ENCODE data around the gene CCDC38.

CCDC38 gene

DNA sequence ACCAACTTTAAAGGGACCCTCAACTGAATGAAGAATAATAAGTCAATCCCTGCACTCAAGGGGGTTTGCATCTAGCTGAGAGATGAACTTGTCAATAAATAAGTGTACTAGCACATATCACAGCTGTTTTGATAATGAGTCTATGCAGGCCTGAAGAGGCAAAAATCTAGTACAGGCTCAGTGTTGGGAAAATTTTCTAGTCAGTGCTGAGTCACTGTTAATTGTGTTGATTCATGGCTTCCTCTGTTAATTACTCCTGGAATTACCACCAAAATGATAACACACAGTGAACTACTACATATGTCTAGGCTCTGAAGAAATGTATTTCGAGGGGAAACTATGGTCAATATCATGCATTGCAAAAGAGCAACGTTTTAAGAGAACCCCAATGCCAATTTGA lies 64.8 kb downstream of the CCDC38 start:
- H2BK15ac ChIP-seq (replicated peaks; ENCODE audit: low read depth) = no peak overlapping the region
- H2AK5ac ChIP-seq (ENCODE audit: low read length) = no peak overlapping the region
- H3K4me3 ChIP-seq (ENCODE audit: low read length) = no peak overlapping the region
- no peaks in the 10 kb centered on the region for H3K79me2 ChIP-seq (ENCODE audit: control insufficient read depth, insufficient read depth, low read length)
- H3K23ac ChIP-seq (ENCODE audit: low read length) = no peak overlapping the region
- no peak overlapping the region for H3K18ac ChIP-seq (ENCODE audit: low read length)
- no peak overlapping the region for H4K5ac ChIP-seq (ENCODE audit: low read length)
- H3K27ac ChIP-seq (ENCODE audit: low read depth, low read length) = no peak overlapping the region
- H4K8ac ChIP-seq (ENCODE audit: low read depth, low read length) = no peak overlapping the region
- H2BK5ac ChIP-seq (ENCODE audit: low read length) = no peak overlapping the region
- H3K27me3 ChIP-seq (ENCODE audit: insufficient read depth, low read length, poor library complexity) = no peaks in the 10 kb centered on the region
- no peak for DNase-seq
- H3K36me3 ChIP-seq (ENCODE audit: control insufficient read depth, insufficient read depth, low read length) = no peaks in the 10 kb centered on the region
- WGBS (ENCODE audit: extremely low coverage, insufficient coverage, low lambda C conversion rate) = no CpG with 5 or more reads among the region's 2 CpGs
- H3K79me1 ChIP-seq (ENCODE audit: low read length) = no peaks in the 10 kb centered on the region
- H3K56ac ChIP-seq (ENCODE audit: low read length) = no peak overlapping the region
- no peak overlapping the region for H2BK120ac ChIP-seq (ENCODE audit: low read depth, low read length)
- no peak overlapping the region for H3K4ac ChIP-seq (ENCODE audit: low read depth, low read length)
- no peak overlapping the region for H3K4me2 ChIP-seq (ENCODE audit: low read length)
- no peak overlapping the region for H3K9ac ChIP-seq (ENCODE audit: low read length)
- no peaks in the 10 kb centered on the region for H3K4me1 ChIP-seq (ENCODE audit: control insufficient read depth, low read depth, low read length)

DNA sequence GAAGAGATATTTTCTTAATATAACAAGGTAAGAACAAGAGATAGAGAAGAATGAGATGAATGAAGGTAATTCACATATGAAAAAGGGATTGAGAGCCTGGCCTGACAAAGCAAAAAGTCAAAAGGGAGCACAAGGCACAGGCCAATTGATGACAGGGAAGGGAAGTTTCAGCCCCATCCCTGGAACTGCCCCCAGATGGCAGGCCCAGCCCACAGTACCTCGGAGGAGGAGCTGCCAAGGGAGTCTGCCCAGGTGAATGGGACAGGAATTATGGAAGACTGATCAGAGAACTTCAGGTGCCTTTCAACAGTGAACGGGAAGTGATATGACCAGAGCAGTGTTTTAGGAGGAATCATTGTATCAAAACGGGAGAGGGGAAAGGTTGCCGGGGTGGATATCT lies 68.0 kb downstream of the CCDC38 start:
- Histone ChIP-seq H2AK5ac (ENCODE audit: low read length) (no peak overlapping the region), H3K18ac (ENCODE audit: low read length) (no peak overlapping the region), H2BK120ac (ENCODE audit: low read depth, low read length) (no peak overlapping the region), H3K9ac (ENCODE audit: low read length) (no peak overlapping the region), H2BK5ac (ENCODE audit: low read length) (no peak overlapping the region), H3K4me1 (ENCODE audit: control insufficient read depth, low read depth, low read length) (no peaks in the 10 kb centered on the region), H3K4me2 (ENCODE audit: low read length) (no peak overlapping the region), H3K79me1 (ENCODE audit: low read length) (no peaks in the 10 kb centered on the region), H4K5ac (ENCODE audit: low read length) (no peak overlapping the region), H3K36me3 (ENCODE audit: control insufficient read depth, insufficient read depth, low read length) (no peaks in the 10 kb centered on the region), H3K23ac (ENCODE audit: low read length) (no peak overlapping the region), H3K4me3 (ENCODE audit: low read length) (no peak overlapping the region), H2BK15ac (replicated peaks; ENCODE audit: low read depth) (no peak overlapping the region), H3K56ac (ENCODE audit: low read length) (no peak overlapping the region), H3K27ac (ENCODE audit: low read depth, low read length) (no peak overlapping the region), H3K79me2 (ENCODE audit: control insufficient read depth, insufficient read depth, low read length) (no peaks in the 10 kb centered on the region), H3K27me3 (ENCODE audit: insufficient read depth, low read length, poor library complexity) (no peaks in the 10 kb centered on the region), H3K4ac (ENCODE audit: low read depth, low read length) (no peak overlapping the region), H4K8ac (ENCODE audit: low read depth, low read length) (no peak overlapping the region)
- WGBS (ENCODE audit: extremely low coverage, insufficient coverage, low lambda C conversion rate) = no CpG with 5 or more reads among the region's 4 CpGs
- peak; percentile 21 for DNase-seq

DNA sequence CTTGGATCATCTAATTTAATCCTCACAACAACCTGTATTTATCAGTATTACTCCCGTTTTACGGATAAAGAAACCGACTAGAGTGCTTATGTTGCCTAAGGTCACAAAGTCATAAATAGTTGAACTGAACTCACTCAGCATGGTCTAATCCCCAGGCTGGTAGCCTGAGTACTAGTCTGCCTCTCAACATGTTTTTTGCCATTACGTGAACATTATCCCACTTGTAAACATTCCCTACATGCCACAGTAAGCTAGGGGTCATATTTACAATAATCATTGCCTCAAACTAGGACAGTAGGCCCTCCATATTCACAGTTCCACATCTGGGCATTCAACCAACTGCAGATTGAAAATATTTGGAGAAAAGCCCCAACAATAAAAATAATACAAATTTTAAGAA lies 71.5 kb downstream of the CCDC38 start:
- no peak overlapping the region for H3K4me2 ChIP-seq (ENCODE audit: low read length)
- H4K5ac ChIP-seq (ENCODE audit: low read length) = no peak overlapping the region
- peaks cover 2% of the 10 kb centered on the region for H3K79me1 ChIP-seq (ENCODE audit: low read length)
- no peak overlapping the region for H2BK15ac ChIP-seq (replicated peaks; ENCODE audit: low read depth)
- H3K36me3 ChIP-seq (ENCODE audit: control insufficient read depth, insufficient read depth, low read length) = no peaks in the 10 kb centered on the region
- H3K9ac ChIP-seq (ENCODE audit: low read length) = no peak overlapping the region
- H3K18ac ChIP-seq (ENCODE audit: low read length) = no peak overlapping the region
- H2AK5ac ChIP-seq (ENCODE audit: low read length) = no peak overlapping the region
- WGBS (ENCODE audit: extremely low coverage, insufficient coverage, low lambda C conversion rate) = no CpG with 5 or more reads among the region's 4 CpGs
- no peak overlapping the region for H3K23ac ChIP-seq (ENCODE audit: low read length)
- H4K8ac ChIP-seq (ENCODE audit: low read depth, low read length) = no peak overlapping the region
- no peak overlapping the region for H2BK120ac ChIP-seq (ENCODE audit: low read depth, low read length)
- H3K27me3 ChIP-seq (ENCODE audit: insufficient read depth, low read length, poor library complexity) = no peaks in the 10 kb centered on the region
- H3K4ac ChIP-seq (ENCODE audit: low read depth, low read length) = no peak overlapping the region
- H3K4me1 ChIP-seq (ENCODE audit: control insufficient read depth, low read depth, low read length) = no peaks in the 10 kb centered on the region
- H3K4me3 ChIP-seq (ENCODE audit: low read length) = no peak overlapping the region
- H3K27ac ChIP-seq (ENCODE audit: low read depth, low read length) = no peak overlapping the region
- no peak overlapping the region for H3K56ac ChIP-seq (ENCODE audit: low read length)
- no peaks in the 10 kb centered on the region for H3K79me2 ChIP-seq (ENCODE audit: control insufficient read depth, insufficient read depth, low read length)
- no peak for DNase-seq
- no peak overlapping the region for H2BK5ac ChIP-seq (ENCODE audit: low read length)

DNA sequence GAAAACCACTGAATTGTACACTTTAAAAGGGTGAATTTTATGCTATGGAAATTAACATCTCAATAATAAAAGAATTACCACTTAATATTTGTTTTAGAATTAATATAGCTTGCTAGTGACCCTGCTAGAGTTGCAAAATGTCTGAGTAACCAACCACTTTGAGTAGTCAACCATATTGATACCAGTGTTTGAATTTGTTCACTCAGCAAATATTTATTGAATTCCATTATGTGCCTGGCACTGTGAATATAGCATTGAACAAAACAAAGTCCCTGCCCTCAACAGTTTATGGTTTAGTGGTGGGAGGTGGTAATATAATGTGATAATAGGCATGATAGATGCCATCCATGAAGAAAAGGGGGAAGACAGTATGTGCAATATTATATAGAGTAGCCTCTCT lies 79.1 kb downstream of the CCDC38 start:
- Histone ChIP-seq H2BK120ac (ENCODE audit: low read depth, low read length) (no peak overlapping the region), H3K56ac (ENCODE audit: low read length) (no peak overlapping the region), H3K23ac (ENCODE audit: low read length) (no peak overlapping the region), H3K27me3 (ENCODE audit: insufficient read depth, low read length, poor library complexity) (no peaks in the 10 kb centered on the region), H3K4me3 (ENCODE audit: low read length) (no peak overlapping the region), H2BK5ac (ENCODE audit: low read length) (no peak overlapping the region), H4K8ac (ENCODE audit: low read depth, low read length) (no peak overlapping the region), H3K9ac (ENCODE audit: low read length) (no peak overlapping the region), H3K4me1 (ENCODE audit: control insufficient read depth, low read depth, low read length) (peaks cover 4% of the 10 kb centered on the region), H3K36me3 (ENCODE audit: control insufficient read depth, insufficient read depth, low read length) (peaks cover 4% of the 10 kb centered on the region), H3K79me1 (ENCODE audit: low read length) (peaks cover 10% of the 10 kb centered on the region), H4K5ac (ENCODE audit: low read length) (no peak overlapping the region), H2BK15ac (replicated peaks; ENCODE audit: low read depth) (no peak overlapping the region), H3K4ac (ENCODE audit: low read depth, low read length) (no peak overlapping the region), H3K4me2 (ENCODE audit: low read length) (no peak overlapping the region), H3K18ac (ENCODE audit: low read length) (no peak overlapping the region), H3K27ac (ENCODE audit: low read depth, low read length) (no peak overlapping the region), H3K79me2 (ENCODE audit: control insufficient read depth, insufficient read depth, low read length) (peaks cover 44% of the 10 kb centered on the region), H2AK5ac (ENCODE audit: low read length) (no peak overlapping the region)
- no peak for DNase-seq

DNA sequence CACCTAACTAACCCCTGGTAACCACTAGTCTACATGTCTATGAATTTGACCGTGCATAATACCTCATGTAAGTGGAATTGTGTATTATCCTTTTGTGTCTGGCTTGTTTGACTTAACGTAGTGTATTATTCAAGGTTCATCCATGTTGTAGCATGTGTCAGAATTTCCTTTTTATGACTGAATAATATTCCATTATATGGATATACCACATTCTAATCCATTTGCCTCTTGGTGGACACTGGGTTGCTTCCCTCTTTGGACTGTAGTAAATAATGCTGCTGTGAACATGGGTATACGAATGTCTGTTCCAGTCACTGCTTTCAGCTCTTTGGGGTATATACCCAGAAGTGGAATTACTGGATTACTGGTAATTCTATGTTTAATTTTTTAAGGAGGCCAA lies 80.4 kb downstream of the CCDC38 start:
- Histone ChIP-seq H3K36me3 (ENCODE audit: control insufficient read depth, insufficient read depth, low read length) (peaks cover 4% of the 10 kb centered on the region), H2AK5ac (ENCODE audit: low read length) (no peak overlapping the region), H3K56ac (ENCODE audit: low read length) (no peak overlapping the region), H3K18ac (ENCODE audit: low read length) (no peak overlapping the region), H3K27ac (ENCODE audit: low read depth, low read length) (no peak overlapping the region), H3K23ac (ENCODE audit: low read length) (no peak overlapping the region), H2BK15ac (replicated peaks; ENCODE audit: low read depth) (no peak overlapping the region), H3K9ac (ENCODE audit: low read length) (no peak overlapping the region), H2BK5ac (ENCODE audit: low read length) (no peak overlapping the region), H3K4me1 (ENCODE audit: control insufficient read depth, low read depth, low read length) (peaks cover 9% of the 10 kb centered on the region), H3K4me2 (ENCODE audit: low read length) (no peak overlapping the region), H3K79me2 (ENCODE audit: control insufficient read depth, insufficient read depth, low read length) (peaks cover 44% of the 10 kb centered on the region), H3K4me3 (ENCODE audit: low read length) (no peak overlapping the region), H2BK120ac (ENCODE audit: low read depth, low read length) (no peak overlapping the region), H3K27me3 (ENCODE audit: insufficient read depth, low read length, poor library complexity) (no peaks in the 10 kb centered on the region), H3K4ac (ENCODE audit: low read depth, low read length) (no peak overlapping the region), H3K79me1 (ENCODE audit: low read length) (peaks cover 10% of the 10 kb centered on the region), H4K5ac (ENCODE audit: low read length) (no peak overlapping the region), H4K8ac (ENCODE audit: low read depth, low read length) (no peak overlapping the region)
- no CpG with 5 or more reads among the region's 3 CpGs for WGBS (ENCODE audit: extremely low coverage, insufficient coverage, low lambda C conversion rate)
- DNase-seq = no peak

DNA sequence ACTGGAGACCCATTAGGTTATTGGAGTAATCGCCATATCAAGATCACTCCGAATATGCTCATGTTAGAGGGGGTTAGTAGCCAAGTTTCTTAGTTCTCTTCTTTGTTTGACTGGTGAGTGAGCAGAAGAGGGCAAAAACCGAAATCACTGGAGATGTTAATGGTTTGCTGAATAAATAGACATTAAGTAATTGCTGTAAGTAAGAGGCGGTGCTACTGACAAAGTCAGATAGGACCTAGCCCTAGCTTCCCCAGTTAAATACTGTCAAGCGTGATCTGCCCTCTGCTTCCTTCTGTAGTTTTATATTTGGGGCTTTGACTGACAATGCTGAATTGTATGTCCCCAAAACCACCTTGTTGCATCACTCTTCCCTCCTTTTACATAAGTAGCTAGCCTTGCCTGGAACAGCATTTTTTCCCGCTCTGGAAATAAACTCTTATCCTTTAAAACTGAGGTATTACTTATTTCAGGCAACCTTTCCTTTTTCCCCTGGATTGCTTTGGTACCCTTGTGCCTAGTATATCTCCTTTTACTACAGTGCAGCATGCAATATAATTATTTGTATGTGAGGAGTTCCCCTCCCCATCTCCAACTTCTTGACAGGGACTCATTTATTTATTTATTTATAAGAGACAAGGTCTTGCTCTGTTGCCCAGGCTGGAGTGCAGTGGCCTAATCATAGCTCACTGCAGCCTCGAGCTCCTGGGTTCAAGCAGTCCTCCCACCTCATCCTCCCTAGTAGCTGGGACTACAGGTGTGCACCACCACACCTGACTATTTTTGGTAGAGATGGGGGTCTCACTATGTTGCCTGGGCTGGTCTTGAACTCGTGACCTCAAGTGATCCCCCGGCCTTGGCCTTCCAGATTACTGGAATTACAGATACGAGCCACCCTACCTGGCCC lies 82.2 kb downstream of the CCDC38 start:
- Histone ChIP-seq H3K4me2 (ENCODE audit: low read length) (peak overlapping the region; percentile 75), H3K27ac (ENCODE audit: low read depth, low read length) (no peak overlapping the region), H4K5ac (ENCODE audit: low read length) (no peak overlapping the region), H2AK5ac (ENCODE audit: low read length) (no peak overlapping the region), H3K4me3 (ENCODE audit: low read length) (peak overlapping the region; percentile 72), H2BK120ac (ENCODE audit: low read depth, low read length) (no peak overlapping the region), H3K56ac (ENCODE audit: low read length) (peak overlapping the region; percentile 95), H3K79me1 (ENCODE audit: low read length) (peaks cover 10% of the 10 kb centered on the region), H3K18ac (ENCODE audit: low read length) (no peak overlapping the region), H3K79me2 (ENCODE audit: control insufficient read depth, insufficient read depth, low read length) (peaks cover 44% of the 10 kb centered on the region), H3K9ac (ENCODE audit: low read length) (peak overlapping the region; percentile 85), H3K23ac (ENCODE audit: low read length) (no peak overlapping the region), H4K8ac (ENCODE audit: low read depth, low read length) (no peak overlapping the region), H3K27me3 (ENCODE audit: insufficient read depth, low read length, poor library complexity) (no peaks in the 10 kb centered on the region), H3K4me1 (ENCODE audit: control insufficient read depth, low read depth, low read length) (peaks cover 9% of the 10 kb centered on the region), H2BK5ac (ENCODE audit: low read length) (no peak overlapping the region), H3K36me3 (ENCODE audit: control insufficient read depth, insufficient read depth, low read length) (peaks cover 4% of the 10 kb centered on the region), H3K4ac (ENCODE audit: low read depth, low read length) (no peak overlapping the region), H2BK15ac (replicated peaks; ENCODE audit: low read depth) (no peak overlapping the region)
- no peak for DNase-seq
- WGBS (ENCODE audit: extremely low coverage, insufficient coverage, low lambda C conversion rate) = no CpG with 5 or more reads among the region's 10 CpGs

Measured in mesendoderm (in vitro differentiated cells).